ENCODE data around the gene SIAH1. TPM values are rescaled to one million over a fixed set of nuclear protein-coding genes. Genes with fewer than 3 reads are reported as not detected.

The SIAH1 gene
- total RNA-seq, 1 experiment from 2014 or later = 30.0 TPM

GRCh38 chr16:48392407-48392806 lies 7.2 kb upstream of the SIAH1 start:
- intact Hi-C loops (cut with micrococcal nuclease; ENCODE audit: unreplicated experiment) = no loop called here
- H3K36me3 ChIP-seq (ENCODE audit: insufficient read depth, low read length, poor library complexity, severe bottlenecking) = no peaks in the 10 kb centered on the region
- TF ChIP-seq EZH2 (IDR thresholded peaks at IDR 0.05; ENCODE audit: borderline replicate concordance, low read depth, low read length, poor library complexity, severe bottlenecking) (no peak), CTCF (conservative IDR thresholded peaks at IDR 0.05; ENCODE audit: low read depth, low read length) (no peak)
- H3K4me3 ChIP-seq (ENCODE audit: low read depth, low read length, poor library complexity, severe bottlenecking) = no peak overlapping the region
- H3K9me3 ChIP-seq (ENCODE audit: low read depth, low read length, poor library complexity, severe bottlenecking) = no peaks in the 10 kb centered on the region
- H3K27me3 ChIP-seq (replicated peaks; ENCODE audit: insufficient read depth, low read depth, low read length, poor library complexity) = no peaks in the 10 kb centered on the region
- no peaks in the 10 kb centered on the region for H3K4me1 ChIP-seq (ENCODE audit: insufficient read depth, low read length, poor library complexity, severe bottlenecking)
- ChIA-PET CTCF (no interaction called here), POLR2A (ENCODE audit: low non-redundant PET) (no interaction called here)
- DNase-seq (ENCODE audit: low spot score) = no peak
- no TSS peak for BruUV-seq (replicated peaks)
- H3K27ac ChIP-seq (ENCODE audit: low read depth, low read length, poor library complexity, severe bottlenecking) = no peak overlapping the region

- Histone ChIP-seq H3K4me3 (ENCODE audit: low read depth, low read length, poor library complexity, severe bottlenecking) (no peak overlapping the region), H3K36me3 (ENCODE audit: insufficient read depth, low read length, poor library complexity, severe bottlenecking) (no peaks in the 10 kb centered on the region), H3K27me3 (replicated peaks; ENCODE audit: insufficient read depth, low read depth, low read length, poor library complexity) (no peaks in the 10 kb centered on the region), H3K27ac (ENCODE audit: low read depth, low read length, poor library complexity, severe bottlenecking) (no peak overlapping the region), H3K9me3 (ENCODE audit: low read depth, low read length, poor library complexity, severe bottlenecking) (no peaks in the 10 kb centered on the region), H3K4me1 (ENCODE audit: insufficient read depth, low read length, poor library complexity, severe bottlenecking) (peaks cover 13% of the 10 kb centered on the region)
- TF ChIP-seq EZH2 (IDR thresholded peaks at IDR 0.05; ENCODE audit: borderline replicate concordance, low read depth, low read length, poor library complexity, severe bottlenecking) (no peak), CTCF (conservative IDR thresholded peaks at IDR 0.05; ENCODE audit: low read depth, low read length) (no peak)
- intact Hi-C loops (cut with micrococcal nuclease; ENCODE audit: unreplicated experiment) = no loop called here
- ChIA-PET CTCF (no interaction called here), POLR2A (ENCODE audit: low non-redundant PET) (no interaction called here)
- no TSS peak for BruUV-seq (replicated peaks)
- no peak for DNase-seq (ENCODE audit: low spot score)
Observed at GRCh38 chr16:48386559-48387312, 1.5 kb upstream of the SIAH1 start.

GRCh38 chr16:48384520-48385252 lies 527 bp downstream of the SIAH1 start:
- ChIA-PET CTCF (interaction anchor here (0.7 kb wide), 1 partner anchor 39 kb away, joined by 5 read pairs; no protein-coding TSS in a partner anchor), POLR2A (ENCODE audit: low non-redundant PET) (no interaction called here)
- no peaks in the 10 kb centered on the region for H3K27me3 ChIP-seq (replicated peaks; ENCODE audit: insufficient read depth, low read depth, low read length, poor library complexity)
- intact Hi-C loops (cut with micrococcal nuclease; ENCODE audit: unreplicated experiment) = no loop called here
- H3K9me3 ChIP-seq (ENCODE audit: low read depth, low read length, poor library complexity, severe bottlenecking) = no peaks in the 10 kb centered on the region
- no TSS peak for BruUV-seq (replicated peaks)
- peak overlapping the region; percentile 64 for H3K4me3 ChIP-seq (ENCODE audit: low read depth, low read length, poor library complexity, severe bottlenecking)
- TF ChIP-seq EZH2 (IDR thresholded peaks at IDR 0.05; ENCODE audit: borderline replicate concordance, low read depth, low read length, poor library complexity, severe bottlenecking) = no peak
- no peak for TF ChIP-seq CTCF (conservative IDR thresholded peaks at IDR 0.05; ENCODE audit: low read depth, low read length)
- H3K36me3 ChIP-seq (ENCODE audit: insufficient read depth, low read length, poor library complexity, severe bottlenecking) = no peaks in the 10 kb centered on the region
- peak overlapping the region; percentile 89 for H3K27ac ChIP-seq (ENCODE audit: low read depth, low read length, poor library complexity, severe bottlenecking)
- H3K4me1 ChIP-seq (ENCODE audit: insufficient read depth, low read length, poor library complexity, severe bottlenecking) = peaks cover 13% of the 10 kb centered on the region
- DNase-seq (ENCODE audit: low spot score) = peak; percentile 43

All from A673 (cell line).